H1 (cell line): ENCODE measurements around the gene DGAT2. TPM values are rescaled to one million over a fixed set of nuclear protein-coding genes. Genes with fewer than 3 reads are reported as not detected.

Experiments
- E2F6 ChIP-seq: IDR thresholded peaks from 2 replicates; pipeline ENCODE4 v1.6.1; 2012; ENCODE audit warnings: inconsistent platforms
- EP300 ChIP-seq, 2 experiments: IDR thresholded peaks; 1 replicate in 1 of 2; 2 replicates in 1 of 2; pipeline ENCODE4 v1.6.1; 2011 to 2012; ENCODE audit warnings: low read depth in 2 of 2, low read length in 2 of 2, mild to moderate bottlenecking in 2 of 2, borderline replicate concordance in 1 of 2, inconsistent platforms in 1 of 2, moderate library complexity in 1 of 2
- EZH2 ChIP-seq: fragments of 200-600 bp; sonication (generic); IDR thresholded peaks from 2 replicates; pipeline ENCODE4 v1.7.1; 2012; ENCODE audit warnings: low read depth, mild to moderate bottlenecking, moderate library complexity, low read length, inconsistent platforms; ENCODE audit not compliant: severe bottlenecking
- GTF2F1 ChIP-seq: IDR thresholded peaks from 2 replicates; pipeline ENCODE4 v1.6.1; 2012; ENCODE audit warnings: low read depth, low read length, improper control_type of control experiment, borderline replicate concordance
- NRF1 ChIP-seq: IDR thresholded peaks from 2 replicates; pipeline ENCODE4 v1.6.1; 2011; ENCODE audit warnings: mild to moderate bottlenecking, low read depth, low read length, improper control_type of control experiment
- RAD21 ChIP-seq, 2 experiments: IDR thresholded peaks in 1 of 2; conservative IDR thresholded peaks in 1 of 2; 2 replicates each; pipeline ENCODE4 v1.6.1; 2011; ENCODE audit warnings: low read depth in 2 of 2, low read length in 2 of 2, improper control_type of control experiment in 1 of 2, inconsistent platforms in 1 of 2, mild to moderate bottlenecking in 1 of 2, moderate library complexity in 1 of 2
- SAP30 ChIP-seq: fragments of 300-600 bp; sonication (generic); IDR thresholded peaks from 2 replicates; pipeline ENCODE4 v1.7.1; 2012; ENCODE audit warnings: low read length, moderate library complexity, mild to moderate bottlenecking, inconsistent platforms; ENCODE audit not compliant: insufficient read depth, insufficient replicate concordance
- polyA plus RNA-seq, 7 experiments: library from polyadenylated mRNA; depleted of rRNA in 3 of 7; stranded (reverse) in 5 of 7; unstranded in 2 of 7; fragments of >200 nt in 5 of 7; fragments of 200-250 nt in 2 of 7; gene quantifications; 1 replicate in 5 of 7; 2 replicates in 1 of 7; 4 replicates in 1 of 7; pipeline versions ENCODE4 v1.2.1 to v1.2.3, GENCODE V29; 2011 to 2013; ENCODE audit warnings: missing spikeins in 2 of 7, mixed read lengths in 2 of 7
- total RNA-seq: library from RNA; stranded (reverse); fragmentation: NEBNext Ultra II Directional; extraction: Animal tissue kit (Norgen Biotek cat#: 25700); gene quantifications from 2 replicates; pipeline ENCODE4 v1.2.1, GENCODE V29; 2021

DGAT2 gene
- total and polyA plus RNA-seq, 2 of the 8 experiments (the other 6 are each of a cell fraction or from before 2014, with no cell fraction given) = 3.2 to 5.9 TPM

- TF ChIP-seq SAP30 (no peak), EZH2 (no peak), E2F6 (no peak), RAD21 (IDR thresholded peaks at IDR 0.05 in 1 of 2, conservative IDR thresholded peaks at IDR 0.05 in 1 of 2; ENCODE audit: low read depth in 2 of 2, low read length in 2 of 2) (no peak), EP300 (IDR thresholded peaks at IDR 0.05; ENCODE audit: borderline replicate concordance in 1 of 2, low read depth in 2 of 2, low read length in 2 of 2) (no peak), NRF1 (no peak), GTF2F1 (no peak)
Measured at GRCh38 chr11:75719340-75720239, 49.0 kb upstream of the DGAT2 start (continued).
